Neutrophil (primary cell): ENCODE measurements around the gene LRRIQ1.

Source experiments
- H3K27ac ChIP-seq: fragments of 200-600 bp; sonication (generic); 2 replicates; pipeline ENCODE4 v1.5.1; 2016; ENCODE audit warnings: mild to moderate bottlenecking, moderate library complexity
- H3K27me3 ChIP-seq: fragments of 200-600 bp; sonication (generic); 2 replicates; pipeline ENCODE4 v1.6.0; 2016; ENCODE audit warnings: mild to moderate bottlenecking
- H3K36me3 ChIP-seq: fragments of 200-600 bp; sonication (generic); 2 replicates; pipeline ENCODE4 v1.5.1; 2017
- H3K4me1 ChIP-seq, 2 experiments: fragments of 200-600 bp in 1 of 2; sonication (generic) in 1 of 2; 1 replicate in 1 of 2; 2 replicates in 1 of 2; pipeline versions ENCODE4 v1.5.1 to v1.6.1; 2013 to 2016; ENCODE audit warnings: low read depth in 1 of 2, low read length in 1 of 2, mild to moderate bottlenecking in 1 of 2, moderate library complexity in 1 of 2; ENCODE audit not compliant: control insufficient read depth in 1 of 2, insufficient read depth in 1 of 2
- H3K4me3 ChIP-seq, 2 experiments: fragments of 200-600 bp in 1 of 2; sonication (generic) in 1 of 2; 1 replicate in 1 of 2; 2 replicates in 1 of 2; pipeline ENCODE4 v1.5.1; 2013 to 2016; ENCODE audit warnings: low read depth in 1 of 2, low read length in 1 of 2, mild to moderate bottlenecking in 1 of 2, moderate library complexity in 1 of 2
- H3K9me3 ChIP-seq: fragments of 200-600 bp; sonication (generic); 2 replicates; pipeline ENCODE4 v1.5.1; 2016
- CTCF ChIP-seq: fragments of 200-600 bp; sonication (generic); IDR thresholded peaks from 2 replicates; pipeline ENCODE4 v1.5.1; 2016; ENCODE audit warnings: antibody characterized with exemption

Gene LRRIQ1

GRCh38 chr12:85147331-85147730 is 111.2 kb downstream of the LRRIQ1 start:
- Histone ChIP-seq H3K9me3 (no peaks in the 10 kb centered on the region), H3K27ac (no peak overlapping the region), H3K4me3 (no peak overlapping the region), H3K4me1 (no peaks in the 10 kb centered on the region), H3K36me3 (no peaks in the 10 kb centered on the region), H3K27me3 (no peaks in the 10 kb centered on the region)
- TF ChIP-seq CTCF, result no peak

DNA sequence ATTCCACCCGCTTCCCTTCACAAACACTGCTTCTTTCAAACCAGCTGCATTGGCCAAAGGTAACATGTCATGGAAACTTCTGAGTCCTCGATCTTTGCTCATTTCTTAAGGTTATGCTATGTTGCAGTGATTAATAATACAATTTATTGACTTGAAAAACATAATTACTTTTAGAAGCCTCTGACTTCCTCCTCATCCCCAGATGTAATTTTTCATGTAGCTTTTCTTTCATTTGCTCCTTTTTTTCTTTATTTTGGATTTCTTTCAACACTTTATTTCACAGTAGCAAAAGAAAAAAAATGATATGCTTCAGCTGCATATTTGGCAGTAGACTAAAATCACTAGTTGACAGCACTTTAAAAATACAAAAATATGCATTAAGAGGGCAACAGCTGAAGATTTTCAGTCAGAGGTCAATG is 116.2 kb downstream of the LRRIQ1 start:
- no peaks in the 10 kb centered on the region for H3K27me3 ChIP-seq
- H3K27ac ChIP-seq, result no peak overlapping the region
- no peaks in the 10 kb centered on the region for H3K9me3 ChIP-seq
- no peak overlapping the region for H3K4me3 ChIP-seq
- no peaks in the 10 kb centered on the region for H3K36me3 ChIP-seq
- H3K4me1 ChIP-seq, result no peaks in the 10 kb centered on the region
- no peak for TF ChIP-seq CTCF

- H3K36me3 ChIP-seq, result no peaks in the 10 kb centered on the region
- no peak overlapping the region for H3K27ac ChIP-seq
- H3K4me1 ChIP-seq, result no peaks in the 10 kb centered on the region
- no peaks in the 10 kb centered on the region for H3K27me3 ChIP-seq
- TF ChIP-seq CTCF, result no peak
- no peak overlapping the region for H3K4me3 ChIP-seq
- H3K9me3 ChIP-seq, result no peaks in the 10 kb centered on the region
These were observed 119.6 kb downstream of the LRRIQ1 start for GRCh38 chr12:85155791-85156190.

DNA sequence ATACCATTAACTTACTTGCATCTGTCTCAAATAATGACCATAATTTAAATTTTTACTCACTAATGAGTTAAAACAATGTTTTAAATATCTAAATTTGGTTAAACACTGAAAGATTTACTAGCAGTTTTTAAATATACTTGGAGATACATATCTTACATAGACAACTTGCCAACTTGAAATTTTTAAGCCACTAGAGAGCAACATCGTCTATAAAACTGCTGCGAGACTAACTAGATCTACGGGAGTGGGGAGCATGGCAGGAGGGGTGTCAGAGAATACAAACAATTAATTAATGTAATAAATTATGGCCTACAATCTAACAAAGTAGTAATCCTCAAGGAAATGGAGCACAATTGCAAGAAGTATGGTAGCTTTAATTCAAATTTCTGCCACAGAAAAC is 120.4 kb downstream of the LRRIQ1 start:
- H3K27ac ChIP-seq, result no peak overlapping the region

GRCh38 chr12:85157035-85157603 is 121.0 kb downstream of the LRRIQ1 start:
- no peak for TF ChIP-seq CTCF
- H3K36me3 ChIP-seq, result no peaks in the 10 kb centered on the region

More for the DNA sequence above, 120.4 kb downstream of the LRRIQ1 start:
- H3K9me3 ChIP-seq, result no peaks in the 10 kb centered on the region
- H3K4me3 ChIP-seq, result no peak overlapping the region
- H3K4me1 ChIP-seq, result no peaks in the 10 kb centered on the region
- no peaks in the 10 kb centered on the region for H3K27me3 ChIP-seq
- TF ChIP-seq CTCF, result no peak
- no peaks in the 10 kb centered on the region for H3K36me3 ChIP-seq

More at GRCh38 chr12:85157035-85157603, 121.0 kb downstream of the LRRIQ1 start:
- no peaks in the 10 kb centered on the region for H3K27me3 ChIP-seq
- H3K9me3 ChIP-seq, result no peaks in the 10 kb centered on the region
- no peak overlapping the region for H3K4me3 ChIP-seq
- no peak overlapping the region for H3K27ac ChIP-seq
- no peaks in the 10 kb centered on the region for H3K4me1 ChIP-seq
